Smooth muscle cell of the pulmonary artery (primary cell): ENCODE results near the gene RNF8. TPM values are rescaled to one million over a fixed set of nuclear protein-coding genes. Genes with fewer than 3 reads are reported as not detected.

Source experiments
- total RNA-seq: library from RNA; depleted of rRNA; stranded (reverse); fragments of >200 nt; gene quantifications from 2 replicates; pipeline ENCODE4 v1.2.3, GENCODE V29; 2014

The RNF8 gene
- 15.0 and 15.9 TPM in 2 replicates for total RNA-seq

DNA sequence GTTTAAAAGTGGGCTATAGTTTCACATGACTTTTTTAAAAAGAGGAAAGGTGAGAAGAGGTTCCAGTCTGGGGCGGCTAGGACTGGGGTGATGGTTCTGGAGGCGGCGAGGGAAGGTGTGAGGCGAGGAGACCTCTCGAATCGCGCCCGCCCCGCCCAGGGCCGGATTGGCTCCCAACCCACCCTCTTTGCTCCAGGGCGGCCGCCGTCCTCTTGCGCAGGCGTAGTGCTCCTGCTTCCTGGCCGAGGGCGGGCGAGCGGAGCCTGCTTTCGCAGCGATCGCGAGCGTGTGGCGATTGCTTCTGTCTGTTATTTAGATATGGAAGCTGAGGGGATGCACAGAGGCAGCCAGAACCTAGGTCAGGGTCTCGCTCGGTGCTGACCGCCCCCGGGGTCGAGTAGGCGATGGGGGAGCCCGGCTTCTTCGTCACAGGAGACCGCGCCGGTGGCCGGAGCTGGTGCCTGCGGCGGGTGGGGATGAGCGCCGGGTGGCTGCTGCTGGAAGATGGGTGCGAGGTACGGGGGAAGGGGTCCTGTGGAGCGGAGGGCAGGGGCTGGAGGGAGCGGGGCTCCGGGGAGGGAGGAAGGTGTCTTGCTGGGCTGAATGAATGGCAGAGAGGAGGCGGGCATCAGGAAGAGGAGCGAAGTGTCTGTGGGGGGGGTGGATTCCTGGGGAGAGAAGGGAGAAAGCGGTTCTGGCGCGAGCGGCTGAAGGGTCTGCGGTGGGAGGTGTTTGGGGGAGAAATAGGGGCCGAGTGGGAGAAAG is at the start of gene RNF8:
RNF8 (plus strand) TSS at position 223 of the 765 bp plus-strand sequence; CDS start at position 405, 182 bp downstream.

DNA sequence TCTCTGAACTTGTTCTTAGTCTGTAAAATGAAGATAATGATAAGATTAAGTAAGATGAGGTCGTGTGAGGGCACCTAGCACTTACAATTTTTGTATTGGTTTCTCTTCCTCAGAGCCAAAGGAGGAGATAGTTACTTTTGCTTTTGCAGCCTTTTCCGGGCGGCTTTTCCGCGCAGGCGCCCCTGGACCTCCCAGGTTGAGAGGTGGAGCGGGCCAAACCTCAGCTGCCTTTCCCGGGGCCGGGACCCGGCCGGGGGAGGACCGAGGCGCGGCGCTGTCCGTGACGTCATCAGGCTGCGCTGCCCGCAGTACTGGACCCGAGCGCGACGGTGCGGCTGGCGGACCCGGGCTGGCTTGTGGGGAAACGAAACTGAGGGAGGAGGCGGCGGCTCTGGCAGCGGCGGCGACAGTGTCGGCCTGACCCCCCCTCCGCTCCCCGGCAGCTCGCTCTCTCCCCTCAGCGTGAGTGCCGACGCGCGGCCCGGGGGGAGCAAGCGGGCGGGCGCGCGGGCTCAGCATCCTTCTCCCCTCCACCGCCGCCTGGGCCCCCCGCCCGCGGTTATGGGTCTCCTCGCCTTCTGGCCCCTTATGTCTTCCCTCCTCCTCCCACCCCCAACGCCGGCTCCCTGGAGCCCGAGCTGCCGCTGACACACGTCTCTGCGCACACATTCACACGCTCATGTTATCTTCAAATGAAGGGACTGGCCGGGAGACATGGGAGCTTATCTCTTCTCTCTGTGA is 79.3 kb downstream of the RNF8 start, which contains the start of gene CMTR1:
CMTR1 (plus strand) TSS at position 306 of the 741 bp plus-strand sequence. CDS start 2,409 bp downstream, outside the sequence.

Other genes starting within 250 kb of the RNF8 start
- gene PIM1, start 183.8 kb upstream of the RNF8 start, total RNA-seq = 19.3 and 33.9 TPM in 2 replicates
- gene TBC1D22B, start 96.2 kb upstream of the RNF8 start, total RNA-seq = 7.8 and 8.2 TPM in 2 replicates
- 1.4 and 2.2 TPM in 2 replicates for gene TMEM217, start 95.8 kb upstream of the RNF8 start, total RNA-seq
- 37.6 and 39.6 TPM in 2 replicates for gene CMTR1, start 79.2 kb downstream of the RNF8 start, total RNA-seq
- gene CCDC167, start 145.9 kb downstream of the RNF8 start, total RNA-seq = 10.2 and 10.8 TPM in 2 replicates